Measurements from ENCODE around the gene GTPBP6.

DNA sequence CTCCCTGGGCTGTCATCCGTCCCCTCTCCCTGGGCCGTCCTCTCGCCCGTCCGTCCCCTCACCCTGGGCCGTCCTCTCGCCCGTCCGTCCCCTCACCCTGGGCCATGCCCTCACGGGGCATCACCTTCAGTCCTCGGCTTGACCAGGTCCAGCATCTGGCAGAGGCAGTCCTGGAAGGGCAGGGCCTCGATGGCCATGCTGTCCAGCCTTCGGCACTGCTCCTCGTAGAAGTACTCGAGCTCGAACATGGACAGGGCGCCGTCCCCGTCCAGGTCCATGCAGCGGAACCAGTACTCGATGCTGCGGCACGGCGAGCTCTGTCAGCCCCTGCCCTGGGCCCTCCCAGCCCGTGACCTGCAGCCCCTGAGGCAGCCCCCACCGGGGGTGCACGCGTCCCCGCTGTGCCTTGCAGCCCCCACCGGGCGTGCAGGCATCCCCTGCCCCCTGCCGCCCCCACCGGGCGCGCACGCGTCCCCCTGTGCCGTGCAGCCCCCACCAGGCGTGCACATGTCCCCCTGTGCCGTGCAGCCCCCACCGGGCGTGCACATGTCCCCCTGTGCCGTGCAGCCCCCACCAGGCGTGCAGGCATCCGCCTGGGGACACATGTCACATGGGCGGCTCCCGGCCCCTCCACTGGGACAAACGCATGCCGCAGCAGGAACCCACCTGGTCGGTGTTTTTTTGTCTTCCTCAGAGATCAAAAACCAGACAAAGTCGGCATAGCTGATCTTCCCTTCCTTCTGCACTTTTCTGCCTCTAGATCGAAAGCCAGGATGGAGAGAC lies 22.2 kb upstream of the GTPBP6 start:
- no peak for TF ChIP-seq EP300 (IDR thresholded peaks at IDR 0.05; ENCODE audit: borderline replicate concordance)
- TF ChIP-seq, protein P1, sequence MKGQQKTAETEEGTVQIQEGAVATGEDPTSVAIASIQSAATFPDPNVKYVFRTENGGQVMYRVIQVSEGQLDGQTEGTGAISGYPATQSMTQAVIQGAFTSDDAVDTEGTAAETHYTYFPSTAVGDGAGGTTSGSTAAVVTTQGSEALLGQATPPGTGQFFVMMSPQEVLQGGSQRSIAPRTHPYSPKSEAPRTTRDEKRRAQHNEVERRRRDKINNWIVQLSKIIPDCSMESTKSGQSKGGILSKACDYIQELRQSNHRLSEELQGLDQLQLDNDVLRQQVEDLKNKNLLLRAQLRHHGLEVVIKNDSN (IDR thresholded peaks at IDR 0.05), result no peak
